CD4-positive, alpha-beta T cell (primary cell): ENCODE results near the gene ZNF808. TPM values are rescaled to one million over a fixed set of nuclear protein-coding genes. Genes with fewer than 3 reads are reported as not detected.
"Not testable (repeated sequence)": the region's sequence is repeated elsewhere in the genome, so short reads cannot be mapped to it uniquely, and the experiment has no call there.

ENCODE experiments used
- ATAC-seq: fragments of 200-7000 bp; cut with Tn5 transposase; one replicate; pipeline ENCODE4 v1.10.0; 2022; ENCODE audit warnings: mild to moderate bottlenecking; ENCODE audit not compliant: poor library complexity
- CTCF ChIA-PET: fragments of 350-600 bp; sonication (Branson Sonifier 250); formaldehyde crosslinking; loops from one replicate; lab custom pipeline; 2021; ENCODE audit warnings: antibody characterized with exemption, inconsistent platforms; lab: Charles Lee
- POLR2A ChIA-PET: fragments of 350-600 bp; sonication (Branson Sonifier 250); formaldehyde crosslinking; loops from one replicate; lab custom pipeline; 2021; ENCODE audit warnings: antibody characterized with exemption, inconsistent platforms; lab: Charles Lee
- DNase-seq, 14 experiments: peaks; one replicate each; pipeline ENCODE4 v3.0.0-alpha.2; 2013 to 2020; ENCODE audit warnings: mixed read lengths in 2 of 14
- H3K27ac ChIP-seq, 2 donors: one replicate each; pipeline versions ENCODE4 v1.5.1 to v1.7.0; 2013; ENCODE audit warnings: low read length in 2 of 2, low read depth in 1 of 2, mild to moderate bottlenecking in 1 of 2
- H3K27me3 ChIP-seq, 2 experiments: 1 replicate in 1 of 2; 2 replicates in 1 of 2; pipeline versions ENCODE4 v1.6.1 to v1.7.0; 2013; ENCODE audit warnings: low read length in 2 of 2, control low read depth in 1 of 2, mild to moderate bottlenecking in 1 of 2, moderate library complexity in 1 of 2; ENCODE audit not compliant: insufficient read depth in 2 of 2, control insufficient read depth in 1 of 2
- H3K36me3 ChIP-seq: one replicate; pipeline ENCODE4 v1.6.1; 2013; ENCODE audit warnings: low read length, control low read depth; ENCODE audit not compliant: insufficient read depth
- H3K4me1 ChIP-seq: one replicate; pipeline ENCODE4 v1.6.1; 2013; ENCODE audit warnings: low read length, control low read depth; ENCODE audit not compliant: insufficient read depth
- H3K4me3 ChIP-seq: one replicate; pipeline ENCODE4 v1.5.1; 2013; ENCODE audit warnings: mild to moderate bottlenecking, low read length, moderate library complexity
- H3K9me3 ChIP-seq, 2 experiments: 1 replicate in 1 of 2; 2 replicates in 1 of 2; pipeline versions ENCODE4 v1.6.1 to v1.7.0; 2013; ENCODE audit warnings: low read length in 2 of 2, mild to moderate bottlenecking in 2 of 2, control low read depth in 1 of 2, moderate library complexity in 1 of 2; ENCODE audit not compliant: control insufficient read depth in 1 of 2, insufficient read depth in 1 of 2
- H3K27ac Mint-ChIP-seq: one replicate; pipeline ENCODE4 v1.8.0; 2020; ENCODE audit warnings: mixed read lengths
- H3K27me3 Mint-ChIP-seq: one replicate; pipeline ENCODE4 v1.8.0; 2021; ENCODE audit warnings: mixed read lengths
- H3K36me3 Mint-ChIP-seq: one replicate; pipeline ENCODE4 v1.8.0; 2021; ENCODE audit warnings: low read depth, mixed read lengths
- H3K4me1 Mint-ChIP-seq: one replicate; pipeline ENCODE4 v1.8.0; 2021; ENCODE audit warnings: low read depth, mixed read lengths
- H3K4me3 Mint-ChIP-seq: one replicate; pipeline ENCODE4 v1.8.0; 2020; ENCODE audit warnings: mild to moderate bottlenecking, mixed read lengths
- H3K9me3 Mint-ChIP-seq: one replicate; pipeline ENCODE4 v1.8.0; 2020; ENCODE audit warnings: mixed read lengths
- CTCF ChIP-seq: fragments of 200-600 bp; IDR thresholded peaks from one replicate; pipeline ENCODE4 v1.8.0; 2022; ENCODE audit warnings: antibody characterized with exemption, mild to moderate bottlenecking
- intact Hi-C, 2 experiments: fragments of 100-400 bp; cut with DNase I in 1 of 2; cut with micrococcal nuclease in 1 of 2; formaldehyde crosslinking; loops; one replicate each; pipeline versions ENCODE4 v1.15.1 to v1.9.0; 2023 to 2025; cut with DNase I, micrococcal nuclease
- total RNA-seq, 174 experiments: library from RNA in 2 of 174; stranded (reverse) in 2 of 174; gene quantifications; one replicate each; pipeline ENCODE4 v1.2.3 and lab custom pipeline; 2021 to 2026

Gene ZNF808
- total RNA-seq, 2 experiments from 2014 or later: 13.4 to 15.3 TPM

GRCh38 chr19:52516191-52516590 lies 11.3 kb upstream of the ZNF808 start:
- Mint-ChIP-seq H3K36me3 (peaks cover 63% of the 10 kb centered on the region), H3K4me1 (no peaks in the 10 kb centered on the region), H3K27ac (no peak overlapping the region), H3K4me3 (no peak overlapping the region), H3K27me3 (no peaks in the 10 kb centered on the region), H3K9me3 (peaks cover 25% of the 10 kb centered on the region)
- H3K4me3 ChIP-seq: no peak overlapping the region
- no peaks in the 10 kb centered on the region for H3K4me1 ChIP-seq
- no peak for TF ChIP-seq CTCF
- no peaks in the 10 kb centered on the region for H3K36me3 ChIP-seq
- H3K27me3 ChIP-seq: no peaks in the 10 kb centered on the region
- CTCF ChIA-PET: no interaction called here
- DNase-seq (no peak), ATAC-seq (no peak)
- POLR2A ChIA-PET: no interaction called here
- no peak overlapping the region for H3K27ac ChIP-seq
- intact Hi-C loops: no loop called here
- peaks cover 48 to 50% of the 10 kb centered on the region in 2 experiments for H3K9me3 ChIP-seq

GRCh38 chr19:52518646-52519045 lies 8.8 kb upstream of the ZNF808 start:
- ChIA-PET POLR2A (no interaction called here), CTCF (no interaction called here)
- H3K9me3 Mint-ChIP-seq: peaks cover 16% of the 10 kb centered on the region
- ATAC-seq: no peak
- no peak overlapping the region for H3K27ac Mint-ChIP-seq
- no peak for DNase-seq
- Histone ChIP-seq H3K27ac (no peak overlapping the region), H3K36me3 (no peaks in the 10 kb centered on the region), H3K4me1 (no peaks in the 10 kb centered on the region), H3K27me3 (no peaks in the 10 kb centered on the region), H3K4me3 (no peak overlapping the region), H3K9me3 (peaks cover 43 to 61% of the 10 kb centered on the region in 2 experiments)
- no peak overlapping the region for H3K4me3 Mint-ChIP-seq
- intact Hi-C loops: no loop called here
- H3K27me3 Mint-ChIP-seq: no peaks in the 10 kb centered on the region
- TF ChIP-seq CTCF: no peak
- H3K36me3 Mint-ChIP-seq: peaks cover 44% of the 10 kb centered on the region
- H3K4me1 Mint-ChIP-seq: no peaks in the 10 kb centered on the region

- H3K4me3 Mint-ChIP-seq, H3K4me1 Mint-ChIP-seq, intact Hi-C loops, ATAC-seq, H3K27ac Mint-ChIP-seq, H3K4me1 ChIP-seq, CTCF ChIA-PET, POLR2A ChIA-PET, H3K36me3 ChIP-seq, DNase-seq, H3K4me3 ChIP-seq, H3K27ac ChIP-seq, H3K27me3 Mint-ChIP-seq, H3K27me3 ChIP-seq: not testable (repeated sequence)
- Mint-ChIP-seq H3K9me3 (peaks cover 16% of the 10 kb centered on the region), H3K36me3 (peaks cover 39% of the 10 kb centered on the region)
- H3K9me3 ChIP-seq: peaks cover 38 to 65% of the 10 kb centered on the region in 2 experiments
These were observed 8.3 kb upstream of the ZNF808 start for GRCh38 chr19:52519175-52519574.

- no peaks in the 10 kb centered on the region for H3K27me3 Mint-ChIP-seq
- peaks cover 35% of the 10 kb centered on the region for H3K36me3 Mint-ChIP-seq
- no peaks in the 10 kb centered on the region for H3K4me1 ChIP-seq
- ATAC-seq (no peak), DNase-seq (no peak)
- no peaks in the 10 kb centered on the region for H3K27me3 ChIP-seq
- H3K4me1 Mint-ChIP-seq: no peaks in the 10 kb centered on the region
- ChIA-PET CTCF (no interaction called here), POLR2A (no interaction called here)
- H3K27ac ChIP-seq: no peak overlapping the region
- no peak for TF ChIP-seq CTCF
- intact Hi-C loops: loop anchor here in 1 of 2 experiments (10.0 kb wide), 1 partner anchor 335 kb away; the partner anchor contains the start of gene ZNF468
- no peak overlapping the region for H3K27ac Mint-ChIP-seq
- H3K4me3 Mint-ChIP-seq: no peak overlapping the region
- no peak overlapping the region for H3K4me3 ChIP-seq
- peaks cover 16% of the 10 kb centered on the region for H3K9me3 Mint-ChIP-seq
- peaks cover 29 to 65% of the 10 kb centered on the region in 2 experiments for H3K9me3 ChIP-seq
- H3K36me3 ChIP-seq: no peaks in the 10 kb centered on the region
These were observed 7.5 kb upstream of the ZNF808 start for GRCh38 chr19:52520013-52520412.
